HCT116 (cell line): ENCODE results near the gene OASL. TPM values are rescaled to one million over a fixed set of nuclear protein-coding genes. Genes with fewer than 3 reads are reported as not detected.

Experiments used
- ATAC-seq: fragments of 200-7000 bp; cut with Tn5 transposase; 2 replicates; pipeline ENCODE4 v1.9.1; 2020; ENCODE audit warnings: mild to moderate bottlenecking, moderate library complexity
- BruUV-seq: library from RNA; stranded (reverse); fragments of 400-500 nt; replicated peaks from 2 replicates; lab custom pipeline; 2021; lab: Mats Ljungman, UMichigan
- CTCF ChIA-PET: fragments of 300-600 bp; sonication (Branson Sonifier 250); formaldehyde crosslinking; loops from one replicate; lab custom pipeline; 2021; ENCODE audit warnings: antibody characterized with exemption; lab: Charles Lee
- POLR2A ChIA-PET: fragments of 300-600, 350-600 bp; sonication (Branson Sonifier 250); formaldehyde crosslinking; loops from one replicate; lab custom pipeline; 2021; ENCODE audit warnings: antibody characterized with exemption; lab: Charles Lee
- RAD21 ChIA-PET, 2 experiments: fragments of 300-600 bp; sonication (Branson Sonifier 250); formaldehyde crosslinking; loops; one replicate each; lab custom pipeline; 2023; ENCODE audit warnings: low total read pairs in 2 of 2; ENCODE audit not compliant: uncharacterized antibody in 2 of 2, unreplicated experiment in 2 of 2, low non-redundant PET in 1 of 2; lab: Charles Lee
- DNase-seq: peaks from one replicate; pipeline ENCODE4 v3.0.0-alpha.2; 2010; ENCODE audit warnings: low read depth, low spot score
- H2AFZ ChIP-seq: fragments of 200-600 bp; shearing (Covaris generic), sonication (generic); 2 replicates; pipeline ENCODE4 v1.6.1; 2017; ENCODE audit warnings: low read depth, mixed run types, mixed read lengths, antibody characterized with exemption, low read length; ENCODE audit not compliant: poor library complexity, severe bottlenecking
- H3K27ac ChIP-seq: 2 replicates; pipeline ENCODE4 v1.5.1; 2012; ENCODE audit warnings: low read depth, low read length
- H3K27me3 ChIP-seq: fragments of 200-600 bp; sonication (generic); 2 replicates; pipeline ENCODE4 v1.6.1; 2016; ENCODE audit warnings: mixed run types, low read length, mixed read lengths; ENCODE audit not compliant: insufficient read depth
- H3K36me3 ChIP-seq, 2 experiments: fragments of 200-500 bp in 1 of 2; fragments of 200-600 bp in 1 of 2; sonication (Bioruptor generic) in 1 of 2; sonication (generic) in 1 of 2; 2 replicates each; pipeline versions ENCODE4 v1.5.1 to v1.6.1; 2014 to 2016; ENCODE audit warnings: low read length in 2 of 2, inconsistent platforms in 1 of 2, mixed read lengths in 1 of 2, mixed run types in 1 of 2; ENCODE audit not compliant: insufficient read depth in 2 of 2, control insufficient read depth in 1 of 2
- H3K4me1 ChIP-seq, 2 experiments: fragments of 200-600 bp in 1 of 2; sonication (generic) in 1 of 2; 2 replicates each; pipeline versions ENCODE4 v1.5.1 to v1.6.1; 2012 to 2017; ENCODE audit warnings: low read length in 2 of 2, inconsistent platforms in 1 of 2, mild to moderate bottlenecking in 1 of 2, mixed read lengths in 1 of 2, mixed run types in 1 of 2, moderate library complexity in 1 of 2; ENCODE audit not compliant: insufficient read depth in 2 of 2, control insufficient read depth in 1 of 2
- H3K4me2 ChIP-seq: fragments of 200-600 bp; sonication (generic); 2 replicates; pipeline ENCODE4 v1.6.1; 2017; ENCODE audit warnings: mixed run types, low read length, mixed read lengths
- H3K4me3 ChIP-seq, 2 experiments: fragments of 200-600 bp in 1 of 2; sonication (generic) in 1 of 2; replicated peaks in 1 of 2; 2 replicates each; pipeline ENCODE4 v1.5.1; 2011 to 2016; ENCODE audit warnings: low read length in 2 of 2, control low read depth in 1 of 2, low read depth in 1 of 2, mild to moderate bottlenecking in 1 of 2, mixed read lengths in 1 of 2, mixed run types in 1 of 2
- H3K79me2 ChIP-seq: fragments of 200-600 bp; sonication (generic); 2 replicates; pipeline ENCODE4 v1.6.1; 2017; ENCODE audit warnings: mild to moderate bottlenecking, mixed run types, low read length, moderate library complexity, mixed read lengths; ENCODE audit not compliant: insufficient read depth
- H3K9ac ChIP-seq: fragments of 200-600 bp; sonication (generic); 2 replicates; pipeline ENCODE4 v1.6.1; 2016; ENCODE audit warnings: low read length, mixed read lengths
- H3K9me2 ChIP-seq: fragments of 200-600 bp; sonication (generic), shearing (Covaris generic); 2 replicates; pipeline ENCODE4 v1.6.1; 2017; ENCODE audit warnings: mixed run types, mild to moderate bottlenecking, moderate library complexity; ENCODE audit not compliant: insufficient read depth
- H3K9me3 ChIP-seq, 2 experiments: fragments of 200-500 bp in 1 of 2; fragments of 200-600 bp in 1 of 2; sonication (Bioruptor generic) in 1 of 2; sonication (generic) in 1 of 2; 2 replicates each; pipeline ENCODE4 v1.6.1; 2014 to 2017; ENCODE audit warnings: low read length in 2 of 2, mixed read lengths in 2 of 2, inconsistent platforms in 1 of 2, low read depth in 1 of 2, mild to moderate bottlenecking in 1 of 2, mixed run types in 1 of 2, moderate library complexity in 1 of 2; ENCODE audit not compliant: control insufficient read depth in 1 of 2, insufficient read depth in 1 of 2
- H4K20me1 ChIP-seq: fragments of 200-600 bp; sonication (generic), shearing (Covaris generic); 2 replicates; pipeline ENCODE4 v1.6.1; 2017; ENCODE audit warnings: mixed run types, mild to moderate bottlenecking, moderate library complexity; ENCODE audit not compliant: insufficient read depth
- CEBPB ChIP-seq: IDR thresholded peaks from 2 replicates; pipeline ENCODE4 v1.6.1; 2012; ENCODE audit warnings: low read depth
- EGR1 ChIP-seq: IDR thresholded peaks from 2 replicates; pipeline ENCODE4 v1.6.1; 2012; ENCODE audit warnings: low read depth
- ELF1 ChIP-seq: IDR thresholded peaks from 2 replicates; pipeline ENCODE4 v1.6.1; 2012; ENCODE audit warnings: low read depth, borderline replicate concordance
- EZH2 ChIP-seq: fragments of 200-600 bp; sonication (generic); IDR thresholded peaks from 2 replicates; pipeline ENCODE4 v1.6.1; 2017; ENCODE audit warnings: antibody characterized with exemption, mixed run types
- FOSL1 ChIP-seq: IDR thresholded peaks from 2 replicates; pipeline ENCODE4 v1.6.1; 2012; ENCODE audit warnings: low read depth
- JUND ChIP-seq: IDR thresholded peaks from 2 replicates; pipeline ENCODE4 v1.6.1; 2012
- POLR2A ChIP-seq: IDR thresholded peaks from 2 replicates; pipeline ENCODE4 v1.7.0; 2011; ENCODE audit warnings: borderline replicate concordance; ENCODE audit not compliant: insufficient read depth, insufficient read length; ENCODE audit errors: extremely low read depth
- POLR2AphosphoS5 ChIP-seq: IDR thresholded peaks from 2 replicates; pipeline ENCODE4 v1.6.1; 2011; ENCODE audit warnings: mild to moderate bottlenecking, low read depth, low read length, moderate library complexity
- RAD21 ChIP-seq: IDR thresholded peaks from 2 replicates; pipeline ENCODE4 v1.6.1; 2012; ENCODE audit warnings: low read depth, mild to moderate bottlenecking
- SP1 ChIP-seq: IDR thresholded peaks from 2 replicates; pipeline ENCODE4 v1.6.1; 2012; ENCODE audit warnings: low read depth
- TCF7L2 ChIP-seq: IDR thresholded peaks from 2 replicates; pipeline ENCODE4 v1.7.0; 2011; ENCODE audit warnings: borderline replicate concordance, inconsistent platforms; ENCODE audit not compliant: insufficient read depth, insufficient read length; ENCODE audit errors: extremely low read depth
- YY1 ChIP-seq: IDR thresholded peaks from 2 replicates; pipeline ENCODE4 v1.6.1; 2011; ENCODE audit warnings: low read length, low read depth, moderate library complexity, mild to moderate bottlenecking; ENCODE audit not compliant: insufficient replicate concordance; ENCODE audit errors: extremely low read depth
- intact Hi-C: fragments of 100-400 bp; cut with micrococcal nuclease; formaldehyde crosslinking; loops from 2 replicates; pipeline ENCODE4 v1.10.0; 2022
- total RNA-seq: library from RNA; stranded (reverse); gene quantifications from one replicate; pipeline ENCODE4 v1.2.1, GENCODE V29; 2021; ENCODE audit not compliant: unreplicated experiment
- TF ChIP-seq, protein P1 (sequence below): IDR thresholded peaks from 2 replicates; pipeline ENCODE4 v1.6.1; 2012
- TF ChIP-seq, protein P2 (sequence below), 3 experiments: fragments of 200-600 bp in 1 of 3; sonication (generic) in 1 of 3; IDR thresholded peaks in 2 of 3; conservative IDR thresholded peaks in 1 of 3; 2 replicates each; pipeline ENCODE4 v1.5.1; 2012 to 2017; ENCODE audit warnings: low read depth in 2 of 3, low read length in 2 of 3, antibody characterized with exemption in 1 of 3, borderline replicate concordance in 1 of 3, control low read depth in 1 of 3, mild to moderate bottlenecking in 1 of 3, mixed read lengths in 1 of 3, mixed run types in 1 of 3, moderate library complexity in 1 of 3; ENCODE audit not compliant: insufficient read depth in 1 of 3
- TF ChIP-seq, protein P3 (sequence below): IDR thresholded peaks from 2 replicates; pipeline ENCODE4 v1.6.1; 2011; ENCODE audit warnings: mild to moderate bottlenecking, low read length, moderate library complexity; ENCODE audit not compliant: insufficient replicate concordance; ENCODE audit errors: extremely low read depth
- TF ChIP-seq, protein P4 (sequence below): IDR thresholded peaks from 2 replicates; pipeline ENCODE4 v1.6.1; 2012; ENCODE audit warnings: low read depth

Gene OASL
- total RNA-seq, 1 experiment from 2014 or later, result 4.1 TPM

DNA sequence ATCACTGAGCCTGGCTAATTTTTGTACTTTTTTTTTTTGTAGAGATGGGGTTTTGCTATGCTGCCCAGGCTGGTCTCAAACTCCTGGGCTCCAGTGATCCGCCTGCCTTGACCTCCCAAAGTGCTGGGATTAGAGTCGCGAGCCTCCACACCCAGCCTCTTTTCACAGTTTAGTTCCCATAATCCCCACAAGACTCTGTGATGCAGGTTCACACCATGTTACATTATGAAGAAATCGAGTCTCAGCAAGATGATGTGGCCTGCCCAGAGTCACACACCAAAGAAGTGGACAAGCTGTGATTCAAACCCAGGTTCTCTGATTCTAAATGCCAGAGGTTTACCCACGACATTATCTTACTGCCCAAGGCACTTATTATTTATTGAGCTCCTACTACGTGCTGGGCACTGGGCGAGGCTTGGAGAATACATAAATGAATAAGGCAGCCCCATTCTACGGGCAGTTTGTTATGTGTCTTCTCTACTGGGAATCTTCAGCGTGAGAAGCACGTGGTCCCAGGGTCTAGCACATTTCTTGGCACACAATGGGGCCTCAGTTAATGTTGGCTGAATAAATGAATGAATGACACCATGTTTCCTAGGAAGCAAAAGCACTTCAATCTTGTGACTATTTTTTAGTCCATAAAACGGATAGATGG lies 23.5 kb upstream of the OASL start:
- H3K27ac ChIP-seq, result no peak overlapping the region
- no peak for TF ChIP-seq ELF1
- TF ChIP-seq RAD21, result no peak
- TF ChIP-seq, protein P1, sequence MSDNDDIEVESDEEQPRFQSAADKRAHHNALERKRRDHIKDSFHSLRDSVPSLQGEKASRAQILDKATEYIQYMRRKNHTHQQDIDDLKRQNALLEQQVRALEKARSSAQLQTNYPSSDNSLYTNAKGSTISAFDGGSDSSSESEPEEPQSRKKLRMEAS, result no peak
- no peak for TF ChIP-seq YY1
- TF ChIP-seq, protein P2, sequence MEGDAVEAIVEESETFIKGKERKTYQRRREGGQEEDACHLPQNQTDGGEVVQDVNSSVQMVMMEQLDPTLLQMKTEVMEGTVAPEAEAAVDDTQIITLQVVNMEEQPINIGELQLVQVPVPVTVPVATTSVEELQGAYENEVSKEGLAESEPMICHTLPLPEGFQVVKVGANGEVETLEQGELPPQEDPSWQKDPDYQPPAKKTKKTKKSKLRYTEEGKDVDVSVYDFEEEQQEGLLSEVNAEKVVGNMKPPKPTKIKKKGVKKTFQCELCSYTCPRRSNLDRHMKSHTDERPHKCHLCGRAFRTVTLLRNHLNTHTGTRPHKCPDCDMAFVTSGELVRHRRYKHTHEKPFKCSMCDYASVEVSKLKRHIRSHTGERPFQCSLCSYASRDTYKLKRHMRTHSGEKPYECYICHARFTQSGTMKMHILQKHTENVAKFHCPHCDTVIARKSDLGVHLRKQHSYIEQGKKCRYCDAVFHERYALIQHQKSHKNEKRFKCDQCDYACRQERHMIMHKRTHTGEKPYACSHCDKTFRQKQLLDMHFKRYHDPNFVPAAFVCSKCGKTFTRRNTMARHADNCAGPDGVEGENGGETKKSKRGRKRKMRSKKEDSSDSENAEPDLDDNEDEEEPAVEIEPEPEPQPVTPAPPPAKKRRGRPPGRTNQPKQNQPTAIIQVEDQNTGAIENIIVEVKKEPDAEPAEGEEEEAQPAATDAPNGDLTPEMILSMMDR (IDR thresholded peaks at IDR 0.05 in 2 of 3, conservative IDR thresholded peaks at IDR 0.05 in 1 of 3; ENCODE audit: borderline replicate concordance in 1 of 3, insufficient read depth in 1 of 3, low read depth in 2 of 3, low read length in 2 of 3), result no peak
- TF ChIP-seq, protein P3, sequence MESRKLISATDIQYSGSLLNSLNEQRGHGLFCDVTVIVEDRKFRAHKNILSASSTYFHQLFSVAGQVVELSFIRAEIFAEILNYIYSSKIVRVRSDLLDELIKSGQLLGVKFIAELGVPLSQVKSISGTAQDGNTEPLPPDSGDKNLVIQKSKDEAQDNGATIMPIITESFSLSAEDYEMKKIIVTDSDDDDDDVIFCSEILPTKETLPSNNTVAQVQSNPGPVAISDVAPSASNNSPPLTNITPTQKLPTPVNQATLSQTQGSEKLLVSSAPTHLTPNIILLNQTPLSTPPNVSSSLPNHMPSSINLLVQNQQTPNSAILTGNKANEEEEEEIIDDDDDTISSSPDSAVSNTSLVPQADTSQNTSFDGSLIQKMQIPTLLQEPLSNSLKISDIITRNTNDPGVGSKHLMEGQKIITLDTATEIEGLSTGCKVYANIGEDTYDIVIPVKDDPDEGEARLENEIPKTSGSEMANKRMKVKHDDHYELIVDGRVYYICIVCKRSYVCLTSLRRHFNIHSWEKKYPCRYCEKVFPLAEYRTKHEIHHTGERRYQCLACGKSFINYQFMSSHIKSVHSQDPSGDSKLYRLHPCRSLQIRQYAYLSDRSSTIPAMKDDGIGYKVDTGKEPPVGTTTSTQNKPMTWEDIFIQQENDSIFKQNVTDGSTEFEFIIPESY, result no peak
- TF ChIP-seq SP1, result no peak
- TF ChIP-seq JUND, result no peak
- TF ChIP-seq TCF7L2, result no peak
- no peak for TF ChIP-seq POLR2A
- TF ChIP-seq CEBPB, result no peak
- no peak for TF ChIP-seq EZH2
- TF ChIP-seq, protein P4, sequence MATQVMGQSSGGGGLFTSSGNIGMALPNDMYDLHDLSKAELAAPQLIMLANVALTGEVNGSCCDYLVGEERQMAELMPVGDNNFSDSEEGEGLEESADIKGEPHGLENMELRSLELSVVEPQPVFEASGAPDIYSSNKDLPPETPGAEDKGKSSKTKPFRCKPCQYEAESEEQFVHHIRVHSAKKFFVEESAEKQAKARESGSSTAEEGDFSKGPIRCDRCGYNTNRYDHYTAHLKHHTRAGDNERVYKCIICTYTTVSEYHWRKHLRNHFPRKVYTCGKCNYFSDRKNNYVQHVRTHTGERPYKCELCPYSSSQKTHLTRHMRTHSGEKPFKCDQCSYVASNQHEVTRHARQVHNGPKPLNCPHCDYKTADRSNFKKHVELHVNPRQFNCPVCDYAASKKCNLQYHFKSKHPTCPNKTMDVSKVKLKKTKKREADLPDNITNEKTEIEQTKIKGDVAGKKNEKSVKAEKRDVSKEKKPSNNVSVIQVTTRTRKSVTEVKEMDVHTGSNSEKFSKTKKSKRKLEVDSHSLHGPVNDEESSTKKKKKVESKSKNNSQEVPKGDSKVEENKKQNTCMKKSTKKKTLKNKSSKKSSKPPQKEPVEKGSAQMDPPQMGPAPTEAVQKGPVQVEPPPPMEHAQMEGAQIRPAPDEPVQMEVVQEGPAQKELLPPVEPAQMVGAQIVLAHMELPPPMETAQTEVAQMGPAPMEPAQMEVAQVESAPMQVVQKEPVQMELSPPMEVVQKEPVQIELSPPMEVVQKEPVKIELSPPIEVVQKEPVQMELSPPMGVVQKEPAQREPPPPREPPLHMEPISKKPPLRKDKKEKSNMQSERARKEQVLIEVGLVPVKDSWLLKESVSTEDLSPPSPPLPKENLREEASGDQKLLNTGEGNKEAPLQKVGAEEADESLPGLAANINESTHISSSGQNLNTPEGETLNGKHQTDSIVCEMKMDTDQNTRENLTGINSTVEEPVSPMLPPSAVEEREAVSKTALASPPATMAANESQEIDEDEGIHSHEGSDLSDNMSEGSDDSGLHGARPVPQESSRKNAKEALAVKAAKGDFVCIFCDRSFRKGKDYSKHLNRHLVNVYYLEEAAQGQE, result no peak
- TF ChIP-seq EGR1, result no peak
- TF ChIP-seq FOSL1, result no peak
- no peak for TF ChIP-seq POLR2AphosphoS5
- ATAC-seq (no peak), DNase-seq (no peak)
- ChIA-PET CTCF (no interaction called here), RAD21 (no interaction called here), POLR2A (no interaction called here)
- no peaks in the 10 kb centered on the region for H3K36me3 ChIP-seq
- H4K20me1 ChIP-seq, result no peaks in the 10 kb centered on the region
- no peak overlapping the region for H3K9ac ChIP-seq
- no peaks in the 10 kb centered on the region for H3K9me3 ChIP-seq
- intact Hi-C loops, result loop anchor here (5.0 kb wide), 4 partner anchors 35 to 380 kb away; partner anchors contain the start of gene CAMKK2
- BruUV-seq, result no TSS peak
- no peak overlapping the region for H3K4me2 ChIP-seq
- no peaks in the 10 kb centered on the region for H3K9me2 ChIP-seq
- peaks cover 5 to 14% of the 10 kb centered on the region in 2 experiments; a peak in 3 of 4 replicates for H3K4me1 ChIP-seq
- H3K79me2 ChIP-seq, result no peaks in the 10 kb centered on the region
- no peak overlapping the region for H3K4me3 ChIP-seq
- H2AFZ ChIP-seq, result no peak overlapping the region
- H3K27me3 ChIP-seq, result no peaks in the 10 kb centered on the region
